Measurements from ENCODE around the gene LIM2.
"Not testable (repeated sequence)": the region's sequence is repeated elsewhere in the genome, so short reads cannot be mapped to it uniquely, and the experiment has no call there.

The LIM2 gene

DNA sequence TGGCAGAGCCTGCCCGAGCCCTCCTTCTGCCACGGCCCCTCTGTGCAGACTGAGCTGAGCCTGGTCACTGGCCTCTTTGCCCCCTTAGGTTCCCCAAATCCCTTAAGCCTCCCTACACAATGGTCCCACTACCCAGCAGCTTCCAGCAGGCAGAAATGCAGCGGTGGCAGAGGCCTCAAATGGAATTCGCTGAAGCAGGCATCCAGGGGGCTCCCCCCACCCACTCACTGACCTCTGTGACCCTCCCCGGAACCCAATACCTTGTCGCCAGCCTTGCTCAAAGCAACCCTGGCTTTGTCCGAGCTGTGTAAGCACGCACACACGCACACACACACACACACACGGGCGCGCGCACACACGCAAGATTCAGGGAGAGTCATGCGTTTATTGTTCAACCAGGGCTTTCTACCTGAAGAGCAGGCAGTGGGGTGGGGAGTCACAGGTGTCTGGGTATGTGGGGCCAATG, at the start of gene LIM2:
LIM2 (minus strand) TSS at position 51 of the 466 bp plus-strand sequence. CDS start 531 bp downstream, outside the sequence.
- DNase-seq (ENCODE audit: low read depth, low spot score), result no peak

- no peak for DNase-seq (ENCODE audit: low read depth, low spot score)
Measured at GRCh38 chr19:51434456-51434855, 46.7 kb upstream of the LIM2 start.

DNA sequence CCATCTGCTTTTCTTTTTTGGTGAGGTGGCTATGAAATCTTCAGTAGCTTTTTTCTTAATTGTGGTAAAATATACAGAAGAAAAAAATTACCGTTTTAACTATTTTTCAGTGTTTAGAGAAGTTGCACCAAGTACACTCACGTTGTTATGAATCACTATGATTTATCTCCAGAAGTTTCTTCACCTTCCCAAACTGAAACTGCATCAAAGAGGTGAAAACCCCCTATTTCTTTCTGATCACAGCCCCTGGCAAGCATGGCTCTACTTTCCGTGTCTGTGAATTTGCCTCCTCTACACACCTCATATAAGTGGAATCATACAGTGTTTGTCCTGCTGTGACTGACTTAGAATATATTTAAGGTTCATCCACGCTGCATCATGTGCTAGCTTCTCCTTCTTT, 45.3 kb upstream of the LIM2 start:
- no peak for DNase-seq (ENCODE audit: low read depth, low spot score)

- no peak for DNase-seq (ENCODE audit: low read depth, low spot score)
Measured at GRCh38 chr19:51431124-51431523, 43.4 kb upstream of the LIM2 start.

DNA sequence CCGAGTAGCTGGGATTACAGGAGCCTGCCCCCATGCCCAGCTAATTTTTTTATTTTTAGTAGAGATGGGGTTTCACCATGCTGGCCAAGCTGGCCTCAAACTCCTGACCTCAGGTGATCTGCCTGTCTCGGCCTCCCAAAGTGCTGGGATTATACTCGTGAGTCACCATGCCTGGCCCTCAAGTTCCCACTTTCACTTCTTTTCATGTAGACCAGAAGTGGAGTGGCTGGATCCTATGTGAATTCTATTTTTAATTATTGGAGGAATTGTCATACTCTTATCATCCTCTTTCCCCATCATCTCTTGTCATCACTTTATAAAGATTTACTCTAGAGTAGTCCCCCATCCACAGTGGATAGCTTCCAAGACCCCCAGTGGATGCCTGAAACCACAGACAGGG, 42.4 kb upstream of the LIM2 start:
- DNase-seq (ENCODE audit: low read depth, low spot score), result no peak

GRCh38 chr19:51427201-51427600, 39.4 kb upstream of the LIM2 start:
- DNase-seq (ENCODE audit: low read depth, low spot score), result no peak

DNA sequence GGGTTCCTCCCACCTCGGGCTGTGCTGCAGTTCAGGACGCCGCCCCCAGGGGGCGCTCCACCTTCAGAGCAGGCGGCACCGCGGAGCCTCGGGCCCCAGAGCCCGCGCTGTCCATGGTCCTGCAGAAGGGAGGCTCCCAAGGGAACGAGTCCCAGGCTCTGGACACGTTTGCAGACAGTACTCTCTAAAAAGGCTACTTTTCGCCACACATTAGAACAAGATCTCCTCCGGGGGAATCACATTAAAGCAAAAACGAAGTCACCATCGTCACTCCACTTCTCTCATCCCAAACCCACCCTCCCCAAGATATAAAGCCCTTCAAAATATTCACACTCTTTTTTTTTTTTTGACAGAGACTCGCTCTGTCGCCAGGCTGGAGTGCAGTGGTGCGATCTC, 34.3 kb upstream of the LIM2 start:
- no peak for DNase-seq (ENCODE audit: low read depth, low spot score)

- DNase-seq (ENCODE audit: low read depth, low spot score), result no peak
Measured at GRCh38 chr19:51421229-51422052, 33.7 kb upstream of the LIM2 start.

GRCh38 chr19:51420511-51420910, 32.7 kb upstream of the LIM2 start:
- DNase-seq (ENCODE audit: low read depth, low spot score), result not testable (repeated sequence)

DNA sequence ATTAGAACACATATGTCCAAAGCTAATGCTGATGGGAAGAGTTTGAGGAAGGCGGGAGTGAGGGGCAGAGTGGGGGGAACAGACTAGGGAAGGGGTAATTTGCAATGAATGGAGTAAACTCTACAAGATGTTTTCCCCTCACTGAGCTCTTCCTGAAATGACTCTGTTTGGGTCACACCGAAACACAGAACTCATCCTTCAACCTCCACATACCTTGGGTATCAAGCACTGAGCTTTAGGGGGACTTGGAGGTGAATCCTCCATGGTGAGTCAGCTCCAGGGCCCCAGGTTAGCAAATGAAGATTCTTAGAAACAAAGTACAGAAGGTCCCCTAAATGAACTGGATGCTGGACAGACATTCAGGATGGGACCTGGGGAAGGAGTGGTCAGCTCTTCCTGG, 30.9 kb upstream of the LIM2 start:
- DNase-seq (ENCODE audit: low read depth, low spot score), result no peak

DNA sequence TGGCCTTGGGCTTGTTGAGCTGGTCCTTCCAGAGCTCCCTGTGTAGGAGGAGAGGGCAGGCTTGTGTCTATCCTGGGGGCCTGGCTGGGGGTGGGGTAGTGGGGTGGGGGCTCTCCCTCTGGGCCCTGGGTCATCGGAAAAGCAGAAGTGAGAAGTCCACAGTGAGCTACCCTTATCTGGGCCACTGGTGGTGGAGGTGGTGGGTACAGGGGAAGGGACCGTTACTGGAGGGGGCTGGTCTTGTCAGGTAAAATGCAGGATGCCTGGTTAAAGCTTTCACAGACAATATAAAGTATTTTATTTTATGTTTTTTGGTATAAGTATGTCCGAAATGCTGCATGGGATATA, 30.0 kb upstream of the LIM2 start:
- DNase-seq (ENCODE audit: low read depth, low spot score), result no peak

DNA sequence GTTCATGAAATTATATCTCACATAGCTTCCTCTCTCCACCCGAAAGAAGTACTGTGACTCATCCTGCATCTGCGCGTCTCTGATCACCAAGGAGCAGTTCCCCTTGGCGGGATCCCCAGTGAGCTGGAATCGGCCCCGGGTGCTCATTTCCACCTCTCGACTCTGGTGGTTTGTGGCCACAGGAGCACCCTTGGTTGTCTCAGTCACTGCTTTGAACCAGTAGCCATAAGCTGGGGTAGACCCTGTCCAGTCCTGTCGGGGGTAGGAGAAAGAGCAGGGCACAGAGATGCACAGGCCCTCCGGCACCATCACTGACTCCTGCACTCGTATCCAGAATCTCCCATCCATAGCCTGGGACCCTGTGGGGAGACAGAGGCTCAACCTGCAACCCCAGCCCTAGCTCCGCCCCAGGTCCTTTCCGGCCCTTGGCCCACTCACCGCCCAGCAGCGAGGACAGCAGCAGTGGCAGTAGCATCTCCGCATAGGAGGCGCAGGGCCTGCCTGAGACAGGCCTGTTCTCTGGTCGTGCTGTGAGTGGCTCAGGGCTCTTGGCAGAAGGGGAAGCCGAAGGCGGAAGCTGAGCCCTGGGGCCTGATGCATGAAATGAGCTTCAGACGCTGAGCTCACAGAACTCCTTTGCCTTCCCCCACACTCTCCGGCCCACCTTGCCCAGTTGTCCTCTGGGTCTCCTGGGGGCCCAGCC, 29.5 kb upstream of the LIM2 start, which contains the start of gene SIGLEC10:
SIGLEC10 (minus strand) TSS at position 536 of the 703 bp plus-strand sequence; CDS start at position 475, 61 bp downstream.
- no peak for DNase-seq (ENCODE audit: low read depth, low spot score)

DNA sequence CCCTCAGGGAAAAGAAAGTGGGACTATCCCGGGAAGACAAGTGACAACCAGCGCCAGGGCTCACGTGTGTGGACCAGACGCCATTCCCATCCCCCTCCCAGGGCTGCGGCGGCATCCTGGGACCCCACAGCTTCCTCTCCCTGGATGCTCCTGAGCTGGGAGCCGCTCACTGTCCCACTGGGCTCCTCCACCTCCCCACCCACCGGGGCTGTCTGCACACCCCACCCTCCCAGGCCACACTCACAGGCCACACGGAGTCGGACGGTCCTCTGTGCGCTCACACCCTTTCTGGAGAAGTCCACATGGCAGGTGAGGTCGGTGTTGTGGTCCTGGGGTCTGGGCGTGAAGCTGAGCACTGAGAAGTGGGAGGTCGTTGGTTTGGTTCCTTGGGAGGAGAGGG, 28.6 kb upstream of the LIM2 start:
- not testable (repeated sequence) for DNase-seq (ENCODE audit: low read depth, low spot score)

DNA sequence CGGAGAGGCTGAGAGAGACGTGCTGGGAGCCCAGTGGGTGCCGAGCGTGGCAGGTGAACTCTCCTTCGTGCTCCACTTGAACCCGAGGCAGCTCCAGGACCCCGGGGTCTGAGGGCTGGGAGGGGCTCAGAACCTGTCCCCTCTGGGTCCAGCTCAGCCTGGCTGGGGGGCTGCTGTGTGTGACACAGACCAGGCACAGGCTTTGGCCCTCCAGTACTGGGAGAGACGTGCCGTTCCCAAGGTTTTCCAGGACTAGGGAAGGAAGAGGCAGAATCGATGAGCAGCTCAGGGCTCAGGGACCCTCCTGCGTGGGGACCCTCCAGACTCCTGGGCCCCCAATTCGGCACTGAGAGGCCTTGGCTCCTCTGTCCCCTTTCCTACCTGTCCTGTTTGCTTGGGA, 27.4 kb upstream of the LIM2 start:
- no peak for DNase-seq (ENCODE audit: low read depth, low spot score)

DNA sequence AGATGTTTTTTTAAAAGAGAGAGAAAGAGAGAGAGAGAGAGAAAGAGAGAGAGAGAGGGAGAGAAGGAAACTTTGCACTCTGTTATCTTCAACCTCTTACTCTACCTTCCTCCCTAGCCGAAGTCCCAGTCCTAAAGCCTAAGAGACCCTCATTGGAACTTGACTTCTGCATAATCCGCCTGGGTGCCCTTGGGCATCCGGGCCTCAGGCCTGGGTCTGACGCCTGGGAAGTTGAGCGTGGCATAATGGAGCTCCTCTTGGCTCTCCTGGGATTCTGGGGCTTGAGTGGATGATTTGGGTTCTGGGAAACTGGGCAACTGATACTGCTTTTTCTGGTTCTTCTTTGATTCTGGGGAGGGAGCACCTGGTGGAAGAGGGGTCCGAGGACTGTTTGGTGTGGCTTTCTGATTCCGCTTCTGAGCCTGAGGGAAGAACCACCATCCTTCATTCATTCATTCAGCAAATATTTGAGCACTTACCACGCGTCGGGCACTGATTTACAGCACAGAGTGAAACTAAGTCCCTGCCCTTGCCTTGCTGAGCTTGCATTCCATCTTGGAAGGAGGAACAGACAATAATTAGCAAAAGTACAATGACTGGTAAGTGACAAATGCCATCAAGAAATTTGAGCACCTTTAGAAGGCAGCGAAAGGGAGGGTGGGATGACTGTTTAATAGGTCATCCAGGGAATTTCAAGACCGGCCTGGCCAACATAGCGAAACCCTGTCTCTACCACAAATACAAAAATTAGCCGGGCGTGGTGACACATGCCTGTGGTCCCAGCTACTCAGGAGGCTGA, 23.4 kb upstream of the LIM2 start:
- DNase-seq (ENCODE audit: low read depth, low spot score), result no peak

- DNase-seq (ENCODE audit: low read depth, low spot score), result no peak
Measured at GRCh38 chr19:51407511-51408131, 19.8 kb upstream of the LIM2 start.

GRCh38 chr19:51402117-51402516, 14.3 kb upstream of the LIM2 start:
- no peak for DNase-seq (ENCODE audit: low read depth, low spot score)

GRCh38 chr19:51399936-51400335, 12.2 kb upstream of the LIM2 start:
- not testable (repeated sequence) for DNase-seq (ENCODE audit: low read depth, low spot score)

- DNase-seq (ENCODE audit: low read depth, low spot score), result no peak
Measured at GRCh38 chr19:51399231-51399630, 11.5 kb upstream of the LIM2 start.

DNA sequence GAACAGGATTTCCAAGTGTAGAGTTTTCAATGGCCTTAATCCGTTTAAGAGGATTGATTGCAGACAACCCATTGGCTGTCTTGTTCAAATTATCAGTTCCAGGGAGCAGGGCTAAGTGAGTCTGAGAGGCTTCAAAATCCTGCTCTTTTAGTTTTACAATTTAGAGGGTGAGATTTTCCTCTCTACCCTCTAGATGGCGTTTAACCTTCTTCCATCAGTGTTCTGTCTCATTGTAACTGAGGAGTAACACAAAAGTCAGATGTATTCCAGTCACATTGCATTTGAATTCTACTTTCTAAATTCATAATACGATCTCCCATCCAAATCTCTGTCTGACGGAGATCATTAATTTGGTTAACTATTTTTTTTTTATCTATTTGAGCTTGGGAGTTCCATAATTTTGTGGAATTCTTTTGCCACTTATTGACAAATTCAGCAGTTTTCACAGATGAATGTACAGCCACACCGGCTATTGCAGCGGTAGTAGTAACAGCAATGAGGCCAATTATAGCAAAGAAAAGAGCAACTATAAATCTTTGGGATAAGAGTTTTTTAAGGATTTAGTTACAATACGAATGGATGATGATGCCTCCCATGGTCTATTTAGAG, 10.4 kb upstream of the LIM2 start:
- DNase-seq (ENCODE audit: low read depth, low spot score), result no peak

DNA sequence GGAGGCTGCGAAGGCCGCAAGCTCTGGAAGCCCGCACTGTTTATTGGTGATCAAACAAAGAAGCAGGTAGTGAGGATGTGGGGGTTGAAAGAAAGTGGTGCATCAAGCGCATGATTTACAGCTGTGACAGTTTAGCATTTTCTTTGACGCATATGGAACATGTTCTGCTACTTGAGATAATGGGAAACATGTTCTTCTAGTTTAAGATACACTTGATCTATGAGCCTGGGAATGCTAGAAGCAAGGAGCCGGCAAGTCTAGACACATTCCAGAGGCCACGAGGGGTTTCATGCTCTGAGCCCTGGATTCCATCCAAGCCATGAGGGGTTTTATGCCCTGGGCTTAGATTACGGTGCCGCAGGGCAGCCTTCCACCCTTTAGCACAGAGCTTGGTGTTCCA, 9.7 kb upstream of the LIM2 start:
- not testable (repeated sequence) for DNase-seq (ENCODE audit: low read depth, low spot score)

All from iPS DF 19.7 (cell line).